LNCaP clone FGC (cell line): ENCODE data around the gene SEMA4B.
A peak's percentile ranks its signal among the peaks of the same experiment; 100 is the strongest.
"Not testable (repeated sequence)": the region's sequence is repeated elsewhere in the genome, so short reads cannot be mapped to it uniquely, and the experiment has no call there.

Experiments
- DNase-seq: peaks from one replicate; pipeline ENCODE4 v3.0.0-alpha.2; 2011; ENCODE audit warnings: low read depth
- H3K4me3 ChIP-seq: 2 replicates; pipeline ENCODE4 v1.5.1; 2011; ENCODE audit warnings: mild to moderate bottlenecking, low read depth, low read length, control low read depth
- CTCF ChIP-seq: IDR thresholded peaks from 2 replicates; pipeline ENCODE4 v1.5.1; 2012; ENCODE audit warnings: mild to moderate bottlenecking; ENCODE audit not compliant: control insufficient read depth, insufficient read depth; ENCODE audit errors: extremely low read depth

The SEMA4B gene

DNA sequence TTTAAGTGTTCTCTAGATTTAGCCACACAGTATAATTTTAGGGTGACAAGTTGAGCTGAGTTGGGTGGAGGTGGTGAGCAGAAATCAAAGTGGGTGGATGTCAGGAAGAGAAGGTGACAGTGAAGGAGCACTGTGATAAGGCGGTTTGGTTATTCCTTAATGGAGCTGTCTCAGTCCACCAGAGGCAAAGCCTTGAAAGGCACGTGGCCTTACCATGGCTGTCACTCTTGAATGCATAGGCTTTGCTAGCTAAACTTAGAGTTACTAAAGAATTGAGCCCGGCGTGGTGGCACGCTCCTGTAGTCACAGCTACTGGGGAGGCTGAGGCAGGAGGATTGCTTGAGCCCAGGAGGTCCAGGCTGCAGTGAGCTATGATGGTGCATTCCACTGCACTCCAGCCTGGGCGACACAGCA is 47.7 kb downstream of the SEMA4B start:
- no peak for DNase-seq
- no peak for TF ChIP-seq CTCF
- H3K4me3 ChIP-seq = no peak overlapping the region

GRCh38 chr15:90249203-90249863 is 48.2 kb downstream of the SEMA4B start, which contains the start of gene TTLL13:
Gene TTLL13 (plus strand): TSS chr15:90249556. CDS start chr15:90250631, 1,075 bp downstream.
- DNase-seq = no peak
- peak within 1 kb of the TSS; percentile 57 for H3K4me3 ChIP-seq
- no peak for TF ChIP-seq CTCF

- no peak overlapping the region for H3K4me3 ChIP-seq
- TF ChIP-seq CTCF = no peak
- no peak for DNase-seq
Observed at GRCh38 chr15:90257776-90258175, 56.6 kb downstream of the SEMA4B start.

- DNase-seq = no peak
- H3K4me3 ChIP-seq = no peak overlapping the region
- TF ChIP-seq CTCF = no peak
Observed at GRCh38 chr15:90259524-90259923, 58.4 kb downstream of the SEMA4B start.

- H3K4me3 ChIP-seq, DNase-seq: not testable (repeated sequence)
Observed at GRCh38 chr15:90260731-90261130, 59.6 kb downstream of the SEMA4B start.

DNA sequence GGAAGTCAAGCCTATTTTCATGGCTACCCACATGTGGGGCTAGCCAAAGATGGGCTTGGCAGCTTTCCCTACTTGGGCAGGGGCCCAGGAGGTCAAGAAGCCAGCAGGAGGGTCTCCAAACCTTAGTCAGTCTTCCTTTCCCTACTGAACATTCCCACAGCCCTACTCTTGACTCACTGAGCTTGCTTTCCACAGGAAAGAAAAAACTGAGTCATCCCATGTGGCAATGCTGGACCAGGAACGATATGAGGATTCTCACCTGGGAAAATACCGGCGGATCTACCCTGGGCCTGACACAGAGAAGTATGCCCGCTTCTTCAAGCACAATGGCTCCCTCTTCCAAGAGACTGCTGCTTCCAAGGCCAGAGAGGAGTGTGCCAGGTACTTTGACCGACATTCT is 60.7 kb downstream of the SEMA4B start:
- DNase-seq = no peak
- H3K4me3 ChIP-seq = no peak overlapping the region
- TF ChIP-seq CTCF = no peak

DNA sequence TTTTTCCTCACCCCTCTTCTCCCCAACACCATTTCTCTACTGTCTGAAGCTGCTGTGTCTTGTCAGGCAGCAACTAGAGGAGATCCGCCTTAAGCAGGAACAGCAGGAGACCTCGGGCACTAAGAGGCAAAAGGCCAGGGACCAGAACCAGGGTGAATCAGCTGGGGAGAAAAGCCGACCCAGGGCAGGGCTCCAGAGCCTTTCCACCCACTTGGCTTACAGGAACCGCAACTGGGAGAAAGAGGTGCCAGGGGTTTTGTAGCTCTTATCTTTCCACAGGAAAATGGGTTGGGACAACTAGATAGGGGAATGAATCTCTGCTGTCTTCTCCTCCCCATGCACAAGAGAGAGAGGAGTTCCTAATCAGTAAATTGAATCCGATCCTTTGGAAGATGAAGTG is 61.3 kb downstream of the SEMA4B start:
- H3K4me3 ChIP-seq = no peak overlapping the region
- no peak for TF ChIP-seq CTCF
- DNase-seq = no peak
